ENCODE results near the gene CPPED1. TPM values are rescaled to one million over a fixed set of nuclear protein-coding genes. Genes with fewer than 3 reads are reported as not detected.
"Not testable (repeated sequence)": the region's sequence is repeated elsewhere in the genome, so short reads cannot be mapped to it uniquely, and the experiment has no call there.

The CPPED1 gene
- total RNA-seq, 2 donors from 2014 or later, result 22.8 to 29.1 TPM

DNA sequence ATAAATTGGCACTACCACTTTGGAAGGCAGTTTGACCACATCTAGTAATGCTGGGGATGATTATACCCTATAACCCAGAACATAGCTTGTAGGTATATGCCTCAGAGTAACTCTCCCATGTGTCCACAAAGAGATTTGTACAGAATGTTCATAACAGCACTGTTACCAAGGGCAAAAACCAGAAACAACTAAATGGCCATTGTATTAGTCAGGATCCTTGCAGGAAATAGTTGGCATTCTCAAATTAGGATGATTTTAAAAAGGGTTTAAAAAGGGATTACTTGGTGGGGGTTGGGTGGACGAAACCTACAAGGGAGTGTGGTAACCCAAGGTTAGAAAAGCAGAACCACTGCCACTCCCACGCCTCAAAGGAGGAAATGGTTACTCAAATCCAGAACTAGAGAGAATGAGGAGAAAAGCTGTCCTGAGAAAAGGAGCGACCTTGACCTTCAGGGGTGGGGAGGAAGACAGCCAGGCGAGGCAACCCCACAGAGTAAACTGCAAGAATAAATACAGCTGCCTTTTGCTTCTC, 2.1 kb downstream of the CPPED1 start:
- Histone ChIP-seq H3K27me3 (no peaks in the 10 kb centered on the region), H3K4me1 (peaks cover 3% of the 10 kb centered on the region), H3K9ac (ENCODE audit: low read depth in 2 of 2, low read length in 2 of 2) (peak overlapping the region in 1 of 2 donors; percentile 31), H3K27ac (peak overlapping the region; percentile 77), H3K9me3 (no peaks in the 10 kb centered on the region), H3K36me3 (no peaks in the 10 kb centered on the region), H3K4me3 (no peak overlapping the region)
- TF ChIP-seq, protein P1, sequence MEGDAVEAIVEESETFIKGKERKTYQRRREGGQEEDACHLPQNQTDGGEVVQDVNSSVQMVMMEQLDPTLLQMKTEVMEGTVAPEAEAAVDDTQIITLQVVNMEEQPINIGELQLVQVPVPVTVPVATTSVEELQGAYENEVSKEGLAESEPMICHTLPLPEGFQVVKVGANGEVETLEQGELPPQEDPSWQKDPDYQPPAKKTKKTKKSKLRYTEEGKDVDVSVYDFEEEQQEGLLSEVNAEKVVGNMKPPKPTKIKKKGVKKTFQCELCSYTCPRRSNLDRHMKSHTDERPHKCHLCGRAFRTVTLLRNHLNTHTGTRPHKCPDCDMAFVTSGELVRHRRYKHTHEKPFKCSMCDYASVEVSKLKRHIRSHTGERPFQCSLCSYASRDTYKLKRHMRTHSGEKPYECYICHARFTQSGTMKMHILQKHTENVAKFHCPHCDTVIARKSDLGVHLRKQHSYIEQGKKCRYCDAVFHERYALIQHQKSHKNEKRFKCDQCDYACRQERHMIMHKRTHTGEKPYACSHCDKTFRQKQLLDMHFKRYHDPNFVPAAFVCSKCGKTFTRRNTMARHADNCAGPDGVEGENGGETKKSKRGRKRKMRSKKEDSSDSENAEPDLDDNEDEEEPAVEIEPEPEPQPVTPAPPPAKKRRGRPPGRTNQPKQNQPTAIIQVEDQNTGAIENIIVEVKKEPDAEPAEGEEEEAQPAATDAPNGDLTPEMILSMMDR (IDR thresholded peaks at IDR 0.05), result no peak
- intact Hi-C loops (cut with DNase I), result no loop called here
- peak; percentile 31 for DNase-seq

DNA sequence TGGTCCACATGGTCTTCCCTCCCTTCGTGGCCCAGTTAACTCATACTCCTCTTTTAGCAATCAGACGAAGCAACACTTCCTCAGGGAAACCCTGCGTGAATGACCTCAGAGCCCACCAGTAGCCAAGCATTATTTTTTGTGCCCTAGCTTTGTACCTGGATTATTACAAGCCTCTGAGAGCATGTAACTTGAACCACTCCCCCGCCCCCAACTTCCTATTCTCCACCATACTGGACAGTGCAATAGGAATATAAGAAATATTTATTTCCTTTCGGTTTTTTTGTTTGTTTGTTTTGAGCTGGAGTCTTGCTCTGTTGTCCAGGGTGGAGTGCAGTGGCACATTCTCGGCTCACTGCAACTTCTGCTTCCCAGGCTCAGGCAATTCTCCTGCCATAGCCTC, 2.9 kb downstream of the CPPED1 start:
- DNase-seq, result no peak
- TF ChIP-seq, protein P1 (IDR thresholded peaks at IDR 0.05), result no peak
- Histone ChIP-seq H3K9me3 (no peaks in the 10 kb centered on the region), H3K4me1 (peaks cover 3% of the 10 kb centered on the region), H3K27me3 (no peaks in the 10 kb centered on the region), H3K27ac (peak overlapping the region; percentile 77), H3K36me3 (no peaks in the 10 kb centered on the region), H3K4me3 (no peak overlapping the region), H3K9ac (ENCODE audit: low read depth in 2 of 2, low read length in 2 of 2) (no peak overlapping the region)
- intact Hi-C loops (cut with DNase I), result no loop called here

DNA sequence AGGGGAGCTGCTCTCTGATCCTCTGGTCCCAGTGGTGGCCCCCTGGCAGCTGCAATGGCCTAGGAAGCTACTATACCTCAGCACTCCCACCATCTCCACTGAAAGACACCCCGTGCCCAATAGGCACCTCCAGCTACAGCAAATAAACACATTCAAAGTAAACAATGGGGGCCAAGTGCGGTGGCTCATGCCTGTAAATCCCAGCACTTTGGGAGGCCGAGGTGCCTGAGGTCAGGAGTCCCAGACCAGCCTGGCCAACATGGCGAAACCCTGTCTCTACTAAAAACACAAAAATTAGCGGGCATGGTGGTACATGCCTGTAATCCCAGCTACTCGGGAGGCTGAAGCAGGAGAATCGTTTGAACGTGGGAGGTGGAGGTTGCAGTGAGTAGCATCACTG, 3.7 kb downstream of the CPPED1 start:
- H3K27ac ChIP-seq; H3K4me3 ChIP-seq; H3K4me1 ChIP-seq; DNase-seq; H3K27me3 ChIP-seq; intact Hi-C loops (cut with DNase I); H3K9me3 ChIP-seq; H3K36me3 ChIP-seq; H3K9ac ChIP-seq (ENCODE audit: low read depth in 2 of 2, low read length in 2 of 2): not testable (repeated sequence)

DNA sequence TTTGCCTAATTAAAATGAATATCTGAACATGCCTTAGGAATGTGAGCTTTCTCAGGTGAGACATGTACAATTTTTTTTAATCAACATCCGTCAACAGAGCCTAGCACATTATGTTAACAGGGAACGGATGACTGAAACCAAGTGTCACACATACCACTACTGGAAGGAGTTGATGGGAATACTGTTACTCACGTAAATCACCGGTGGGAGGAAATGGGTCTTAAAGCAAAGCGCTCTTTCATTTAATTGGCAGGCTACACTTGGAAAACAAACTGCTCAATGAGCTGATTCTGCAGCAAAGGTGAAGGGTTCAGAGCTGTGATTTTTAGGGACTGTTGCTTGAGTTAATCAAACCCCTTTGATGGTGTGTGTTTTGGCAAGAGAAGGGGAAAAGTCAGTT, 4.8 kb downstream of the CPPED1 start:
- no peaks in the 10 kb centered on the region for H3K27me3 ChIP-seq
- TF ChIP-seq, protein P1 (IDR thresholded peaks at IDR 0.05), result no peak
- no peaks in the 10 kb centered on the region for H3K9me3 ChIP-seq
- H3K9ac ChIP-seq (ENCODE audit: low read depth in 2 of 2, low read length in 2 of 2), result no peak overlapping the region
- intact Hi-C loops (cut with DNase I), result no loop called here
- H3K27ac ChIP-seq, result no peak overlapping the region
- no peak overlapping the region for H3K4me3 ChIP-seq
- H3K36me3 ChIP-seq, result no peaks in the 10 kb centered on the region
- H3K4me1 ChIP-seq, result peaks cover 3% of the 10 kb centered on the region
- DNase-seq, result no peak

DNA sequence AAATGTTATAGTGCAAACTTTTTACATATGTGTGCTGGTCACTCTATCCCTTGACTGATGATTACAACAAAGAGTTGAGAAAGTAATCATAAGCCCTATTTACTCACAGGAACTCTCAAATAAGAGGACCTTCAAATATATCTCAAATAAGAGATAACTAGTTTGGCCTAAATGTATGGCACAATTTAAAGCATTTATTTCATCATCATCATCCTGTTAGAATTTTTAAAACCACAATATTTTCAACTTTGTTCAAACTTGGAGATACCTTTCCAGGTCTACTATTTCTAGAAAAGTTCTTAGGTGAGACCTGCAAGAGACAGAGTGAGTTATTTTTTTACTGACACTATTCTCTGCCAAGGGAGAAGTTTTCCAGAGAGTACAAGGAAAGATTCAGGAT, 5.5 kb downstream of the CPPED1 start:
- H3K27ac ChIP-seq, result no peak overlapping the region
- DNase-seq, result no peak
- H3K9me3 ChIP-seq, result no peaks in the 10 kb centered on the region
- H3K9ac ChIP-seq (ENCODE audit: low read depth in 2 of 2, low read length in 2 of 2), result no peak overlapping the region
- no peaks in the 10 kb centered on the region for H3K27me3 ChIP-seq
- H3K36me3 ChIP-seq, result no peaks in the 10 kb centered on the region
- intact Hi-C loops (cut with DNase I), result no loop called here
- TF ChIP-seq, protein P1 (IDR thresholded peaks at IDR 0.05), result no peak
- no peak overlapping the region for H3K4me3 ChIP-seq
- H3K4me1 ChIP-seq, result peaks cover 3% of the 10 kb centered on the region

DNA sequence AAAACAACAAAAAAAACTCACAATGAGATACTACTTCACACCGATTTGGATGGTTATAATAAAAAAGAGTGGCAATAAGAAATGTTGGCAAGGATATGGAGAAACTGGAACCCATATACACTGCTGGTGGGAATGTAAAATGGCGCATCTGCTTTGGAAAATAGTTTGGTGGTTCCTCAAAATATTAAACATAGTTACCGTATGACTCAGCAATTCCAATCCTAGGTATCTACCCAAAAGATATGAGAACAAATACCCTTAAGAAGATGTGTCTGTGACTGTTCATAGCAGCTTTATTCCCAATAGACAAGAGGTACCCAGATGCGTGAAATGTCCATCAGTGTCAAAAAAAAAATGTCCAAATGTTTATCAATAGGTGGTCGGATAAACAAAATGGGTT, 7.2 kb downstream of the CPPED1 start:
- no peaks in the 10 kb centered on the region for H3K4me1 ChIP-seq
- no peak overlapping the region for H3K9ac ChIP-seq (ENCODE audit: low read depth in 2 of 2, low read length in 2 of 2)
- no peaks in the 10 kb centered on the region for H3K9me3 ChIP-seq
- H3K4me3 ChIP-seq, result no peak overlapping the region
- TF ChIP-seq, protein P1 (IDR thresholded peaks at IDR 0.05), result no peak
- H3K36me3 ChIP-seq, result no peaks in the 10 kb centered on the region
- intact Hi-C loops (cut with DNase I), result no loop called here
- H3K27me3 ChIP-seq, result no peaks in the 10 kb centered on the region
- DNase-seq, result no peak
- no peak overlapping the region for H3K27ac ChIP-seq

Data from colonic mucosa (tissue), 4 donors.